Activated naive CD4-positive, alpha-beta T cell treated with anti-CD3 and anti-CD28 coated beads, Interleukin-2, amount 50 U/mL, for 72 hours (primary cell): ENCODE measurements around the gene SNAPC2. TPM values are rescaled to one million over a fixed set of nuclear protein-coding genes. Genes with fewer than 3 reads are reported as not detected.

Source experiments
- ATAC-seq, 2 donors: fragments of 150-1000 bp; cut with Tn5 transposase; 2 replicates each; pipeline ENCODE4 v1.10.0; 2021; ENCODE audit warnings: mild to moderate bottlenecking in 2 of 2, moderate library complexity in 2 of 2
- DNase-seq, 2 donors: peaks; one replicate each; pipeline ENCODE4 v3.0.0; 2021 to 2022; ENCODE audit warnings: low spot score in 2 of 2
- H3K27ac Mint-ChIP-seq, 2 donors: one replicate each; pipeline ENCODE4 v1.8.0; 2022; ENCODE audit warnings: mild to moderate bottlenecking in 2 of 2, mixed read lengths in 2 of 2
- H3K36me3 Mint-ChIP-seq, 2 donors: one replicate each; pipeline ENCODE4 v1.8.0; 2022; ENCODE audit warnings: mixed read lengths in 2 of 2
- H3K9me3 Mint-ChIP-seq, 2 donors: one replicate each; pipeline ENCODE4 v1.8.0; 2022; ENCODE audit warnings: mixed read lengths in 2 of 2
- total RNA-seq, 2 donors: library from RNA; stranded (reverse); gene quantifications; one replicate each; pipeline ENCODE4 v1.2.3, GENCODE V29; 2022

Gene SNAPC2, protein sequence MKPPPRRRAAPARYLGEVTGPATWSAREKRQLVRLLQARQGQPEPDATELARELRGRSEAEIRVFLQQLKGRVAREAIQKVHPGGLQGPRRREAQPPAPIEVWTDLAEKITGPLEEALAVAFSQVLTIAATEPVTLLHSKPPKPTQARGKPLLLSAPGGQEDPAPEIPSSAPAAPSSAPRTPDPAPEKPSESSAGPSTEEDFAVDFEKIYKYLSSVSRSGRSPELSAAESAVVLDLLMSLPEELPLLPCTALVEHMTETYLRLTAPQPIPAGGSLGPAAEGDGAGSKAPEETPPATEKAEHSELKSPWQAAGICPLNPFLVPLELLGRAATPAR
- total RNA-seq, result 10 to 100 TPM; 16.0 to 22.0 TPM

DNA sequence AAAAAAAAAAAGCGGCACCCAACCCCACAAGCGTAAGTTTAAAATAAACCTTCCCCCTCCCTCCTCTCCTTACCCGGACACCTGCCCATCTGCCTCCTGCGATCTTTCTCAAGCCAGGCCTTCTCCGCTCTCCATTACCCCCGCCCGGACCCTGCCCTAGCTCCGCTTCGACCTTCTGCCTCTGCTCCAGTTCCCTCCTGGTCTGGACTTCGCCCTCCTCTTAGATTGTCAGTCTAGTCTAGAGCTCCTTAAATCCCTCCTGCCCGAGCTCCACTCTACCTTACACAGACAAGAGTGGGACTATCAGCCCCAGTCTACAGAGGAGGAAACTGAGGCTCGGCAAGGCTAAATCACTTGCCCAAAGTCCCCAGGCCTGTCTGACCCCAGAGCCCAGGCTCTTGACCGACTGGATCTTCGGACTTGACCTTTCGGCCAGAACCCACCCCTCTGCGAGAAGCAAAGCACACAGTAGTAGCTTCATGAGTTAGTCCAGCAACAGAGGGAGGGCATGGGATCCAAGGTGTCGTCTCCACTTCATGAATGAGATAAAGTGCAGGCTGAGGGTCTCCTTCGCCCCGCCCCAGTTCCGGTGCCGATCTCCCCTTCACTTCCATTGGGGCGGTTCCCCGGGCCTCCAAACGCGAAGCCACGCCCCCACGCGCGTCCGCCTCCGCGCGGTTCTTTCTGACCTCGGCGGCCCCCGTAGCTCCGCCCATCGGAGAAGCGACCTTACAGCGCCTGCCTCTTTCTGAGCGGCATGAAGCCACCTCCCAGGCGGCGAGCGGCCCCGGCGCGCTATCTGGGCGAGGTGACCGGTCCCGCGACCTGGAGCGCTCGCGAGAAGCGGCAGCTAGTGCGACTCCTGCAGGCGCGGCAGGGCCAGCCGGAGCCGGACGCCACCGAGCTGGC, at the start of gene SNAPC2:
Gene SNAPC2, plus strand, starts transcription at position 729 of the 909 bp plus-strand sequence. Its CDS starts 29 bp downstream, at position 758.
- Mint-ChIP-seq H3K36me3 (peaks cover 0 to 4% of the 10 kb centered on the region in 2 donors), H3K9me3 (no peaks in the 10 kb centered on the region), H3K27ac (peak within 1 kb of the TSS; percentile 67 to 74)
- ATAC-seq (peak; percentile 72 to 76), DNase-seq (peak; percentile 96 to 98)

DNA sequence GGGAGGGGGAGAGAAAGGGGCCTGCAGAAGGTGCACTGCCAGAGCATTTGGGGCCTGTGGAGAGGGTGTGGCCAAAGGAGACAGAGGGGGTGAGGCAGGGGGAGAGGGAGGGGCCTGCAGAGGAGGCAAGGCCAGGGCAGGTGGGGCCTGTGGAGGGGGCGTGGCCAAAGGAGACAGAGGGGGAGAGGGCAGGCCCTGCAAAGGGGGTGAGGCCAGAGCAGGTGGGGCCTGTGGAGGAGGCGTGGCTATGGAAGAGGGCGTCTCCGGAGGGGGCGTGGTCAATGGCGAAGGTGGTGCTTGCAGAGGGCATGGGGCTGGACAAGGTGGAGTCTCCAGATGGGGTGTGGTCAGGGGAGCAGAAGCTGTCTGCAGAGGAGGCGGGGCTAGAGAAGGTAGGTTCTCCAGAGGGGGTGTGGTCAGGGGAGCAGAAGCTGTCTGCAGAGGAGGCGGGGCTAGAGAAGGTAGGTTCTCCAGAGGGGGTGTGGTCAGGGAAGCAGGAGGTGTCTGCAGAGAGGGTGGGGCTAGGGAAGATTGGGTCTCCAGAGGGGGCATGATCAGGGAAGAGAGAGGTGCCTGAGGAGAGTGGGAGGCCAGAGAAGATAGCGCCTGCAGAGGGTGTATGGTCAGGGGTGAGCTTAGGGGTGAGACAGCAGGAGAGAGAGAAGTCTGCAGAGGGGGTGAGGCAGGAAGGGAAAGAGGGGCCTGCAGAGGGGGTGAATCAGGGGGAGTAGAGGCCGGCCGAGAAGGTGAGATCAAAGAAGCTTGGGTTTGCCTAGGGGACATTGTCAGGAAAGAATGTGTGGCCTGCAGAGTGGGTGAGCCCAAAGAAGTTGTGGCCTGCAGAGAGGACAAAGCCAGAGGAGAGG, 49.3 kb upstream of the SNAPC2 start:
- Mint-ChIP-seq H3K9me3 (peaks cover 0 to 4% of the 10 kb centered on the region in 2 donors), H3K27ac (no peak overlapping the region), H3K36me3 (no peaks in the 10 kb centered on the region)
- ATAC-seq (peak; percentile 1 to 10), DNase-seq (peak in 1 of 2 donors; percentile 72)

DNA sequence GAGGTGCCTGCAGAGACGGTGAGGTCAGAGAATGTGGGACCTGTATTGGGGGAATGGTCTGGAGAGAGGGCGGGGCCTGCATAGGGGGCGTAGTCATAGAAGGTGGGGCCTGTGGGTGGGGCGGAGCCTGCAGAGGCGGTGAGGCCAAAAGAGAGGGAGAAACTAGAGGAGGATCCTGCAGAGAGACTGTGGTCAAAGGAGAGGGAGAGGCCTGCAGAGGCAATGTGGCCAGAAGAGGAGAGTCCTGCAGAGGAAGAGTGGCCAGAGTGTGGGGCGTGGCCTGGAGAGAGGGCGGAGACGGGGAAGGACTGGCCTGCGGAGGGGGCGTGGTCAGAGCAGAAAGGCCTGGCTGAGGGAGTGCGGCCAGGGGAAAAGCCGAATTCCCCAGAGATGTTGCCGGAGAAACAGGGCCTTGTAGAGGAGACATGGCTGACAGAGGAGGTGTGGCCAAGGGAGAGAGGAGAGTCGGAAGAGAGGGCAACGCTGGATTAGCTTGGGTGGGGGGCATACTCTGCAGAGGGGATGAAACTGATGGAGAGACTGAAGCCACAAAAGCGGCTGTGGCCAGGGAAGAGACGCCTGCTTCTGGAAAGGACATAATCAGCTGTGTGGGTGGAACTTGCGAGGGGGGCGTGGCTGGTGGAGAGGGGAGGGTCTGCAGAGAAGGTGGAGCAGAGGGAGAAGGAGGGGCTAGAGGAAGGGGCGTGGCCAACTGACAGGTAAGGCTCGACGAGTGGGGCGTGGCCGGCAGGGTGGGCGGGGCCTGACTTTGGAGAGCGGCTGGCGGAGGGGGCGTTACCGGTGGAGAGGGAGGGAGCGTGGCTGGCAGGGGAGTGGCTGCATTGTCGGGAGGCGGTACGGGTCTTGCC, 48.5 kb upstream of the SNAPC2 start:
- DNase-seq, result peak in 1 of 2 donors; percentile 94
- Mint-ChIP-seq H3K9me3 (peaks cover 0 to 4% of the 10 kb centered on the region in 2 donors), H3K27ac (no peak overlapping the region), H3K36me3 (no peaks in the 10 kb centered on the region)
- ATAC-seq, result peak; percentile 8 to 17

DNA sequence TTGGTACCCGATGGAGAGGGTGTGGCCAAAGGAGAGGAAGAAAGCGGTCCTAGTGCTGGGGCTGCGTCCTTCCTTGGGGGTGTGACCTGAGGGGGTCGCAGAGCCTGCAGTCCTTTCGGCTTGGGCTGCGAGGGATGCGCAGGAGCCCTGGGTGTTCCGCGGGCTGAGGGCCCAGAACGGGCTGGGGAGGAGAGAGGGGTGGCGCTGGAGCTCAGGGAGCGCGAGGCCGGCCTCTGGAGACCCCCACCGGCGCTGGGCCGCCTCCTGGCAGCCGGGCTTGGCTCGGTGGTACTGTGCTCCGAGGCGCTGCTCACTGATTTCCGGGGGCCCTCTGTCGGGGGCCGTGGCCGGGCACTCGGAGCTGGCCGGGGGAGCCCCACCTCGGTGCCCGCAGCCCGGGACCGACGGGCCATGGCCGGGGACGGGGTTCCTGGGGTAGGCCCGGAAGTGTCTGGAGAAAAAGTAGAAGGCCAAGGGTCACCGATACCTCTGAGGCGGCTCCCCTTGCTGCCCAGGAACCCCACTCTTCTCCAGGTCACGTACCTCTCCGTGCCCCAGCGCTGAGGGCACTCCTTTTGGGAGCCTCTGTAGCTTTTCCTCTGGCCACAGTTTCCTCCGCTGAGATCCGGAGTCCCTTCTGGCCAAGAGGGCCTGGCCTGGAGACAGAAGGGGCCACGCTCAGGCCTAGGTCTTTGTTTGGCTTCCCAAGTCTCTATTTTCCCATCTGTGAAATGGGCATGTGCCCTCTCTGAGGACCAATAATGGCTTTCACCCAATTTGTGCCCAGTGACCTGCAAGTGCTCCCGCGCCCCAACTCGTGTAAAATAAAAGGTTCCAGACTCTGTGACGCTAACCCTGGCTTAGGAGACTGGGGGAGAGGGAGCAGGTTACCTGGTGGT, 47.6 kb upstream of the SNAPC2 start:
- no peak for ATAC-seq
- Mint-ChIP-seq H3K27ac (no peak overlapping the region), H3K9me3 (peaks cover 0 to 4% of the 10 kb centered on the region in 2 donors), H3K36me3 (no peaks in the 10 kb centered on the region)
- no peak for DNase-seq

DNA sequence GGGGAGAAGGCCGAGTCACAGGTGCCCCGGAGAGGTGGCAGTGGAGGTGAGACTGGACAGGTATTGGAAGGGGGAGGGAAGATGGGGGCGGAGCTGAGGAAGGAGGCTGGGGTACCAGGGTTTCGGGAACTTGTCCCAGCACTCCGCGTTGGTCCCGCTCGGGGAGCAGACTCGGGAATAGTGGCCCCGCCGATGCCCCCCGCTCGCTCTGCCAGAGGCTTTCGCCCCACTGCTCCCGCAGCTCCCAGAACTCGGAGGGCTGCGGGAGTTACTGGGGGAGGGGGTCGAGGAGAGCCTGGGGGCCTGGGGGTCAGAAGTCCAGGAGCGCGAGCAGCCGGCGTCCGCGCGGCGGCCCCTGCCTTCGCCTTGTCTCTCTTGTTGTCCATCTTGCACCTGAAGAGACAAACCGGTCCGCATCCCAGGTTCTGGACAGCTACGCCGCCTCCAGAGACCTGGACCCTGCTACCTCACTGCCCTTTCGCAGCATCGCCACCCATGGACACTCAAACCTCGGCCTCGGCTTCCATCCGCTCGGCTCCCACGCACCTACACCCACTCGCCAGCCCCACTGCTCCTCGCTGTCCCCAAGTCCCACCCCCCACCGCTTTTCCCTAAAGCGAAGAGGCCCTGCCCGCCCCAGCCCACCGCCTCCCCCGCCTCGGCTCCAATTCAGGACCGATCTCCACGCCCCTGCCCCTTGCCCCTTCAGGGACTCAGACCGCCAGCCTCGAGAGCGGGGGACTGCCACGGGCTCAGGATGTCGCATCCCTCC, 46.6 kb upstream of the SNAPC2 start:
- Mint-ChIP-seq H3K27ac (no peak overlapping the region), H3K36me3 (no peaks in the 10 kb centered on the region), H3K9me3 (peaks cover 0 to 4% of the 10 kb centered on the region in 2 donors)
- ATAC-seq (no peak), DNase-seq (no peak)

DNA sequence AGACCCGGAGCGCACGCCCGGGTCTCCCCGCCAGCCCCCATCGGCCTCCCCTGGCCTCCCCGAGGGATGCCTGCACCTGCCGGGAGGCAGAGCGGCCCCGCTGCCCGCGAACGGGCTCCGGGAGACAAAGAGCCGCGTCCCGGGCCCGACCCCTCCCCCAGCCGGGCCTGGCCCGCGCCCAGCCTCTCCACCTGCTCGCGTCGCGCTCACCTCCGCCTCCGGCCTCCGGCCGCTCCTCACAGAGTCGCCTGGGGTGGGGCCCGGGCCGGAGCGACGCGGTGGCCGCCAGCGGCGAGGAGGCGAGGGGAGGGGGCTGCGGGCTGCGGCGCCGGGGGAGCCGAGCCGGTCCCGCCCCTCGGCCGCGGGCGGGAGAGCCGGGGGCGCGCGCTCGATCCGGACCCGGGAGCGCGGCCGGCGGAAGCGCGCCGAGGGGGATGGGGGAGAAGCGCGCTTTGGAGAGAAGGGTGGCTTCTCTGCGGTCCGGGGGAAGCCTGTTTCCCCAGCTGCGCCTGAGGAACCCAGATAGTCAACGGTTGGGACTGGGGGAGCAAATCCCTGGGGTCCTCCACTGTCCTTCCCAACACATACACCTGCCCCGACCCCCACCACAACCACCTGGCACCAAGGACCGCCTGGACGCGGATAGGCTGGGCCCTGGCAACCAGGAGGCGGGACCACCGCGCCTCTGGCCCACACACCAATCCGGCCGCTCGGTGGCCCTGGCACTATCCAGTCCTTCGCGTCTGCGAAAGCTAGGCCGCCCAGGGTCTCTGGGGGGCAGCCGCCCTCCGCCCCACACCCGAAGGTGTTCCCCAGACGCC, 45.9 kb upstream of the SNAPC2 start, which contains the start of gene PRR36:
Gene PRR36, minus strand, starts transcription at position 315 of the 821 bp plus-strand sequence. CDS start 701 bp downstream, outside the sequence.
- ATAC-seq (no peak), DNase-seq (no peak)
- Mint-ChIP-seq H3K9me3 (peaks cover 0 to 4% of the 10 kb centered on the region in 2 donors), H3K27ac (peak within 1 kb of the TSS in 1 of 2 donors; percentile 36), H3K36me3 (no peaks in the 10 kb centered on the region)

DNA sequence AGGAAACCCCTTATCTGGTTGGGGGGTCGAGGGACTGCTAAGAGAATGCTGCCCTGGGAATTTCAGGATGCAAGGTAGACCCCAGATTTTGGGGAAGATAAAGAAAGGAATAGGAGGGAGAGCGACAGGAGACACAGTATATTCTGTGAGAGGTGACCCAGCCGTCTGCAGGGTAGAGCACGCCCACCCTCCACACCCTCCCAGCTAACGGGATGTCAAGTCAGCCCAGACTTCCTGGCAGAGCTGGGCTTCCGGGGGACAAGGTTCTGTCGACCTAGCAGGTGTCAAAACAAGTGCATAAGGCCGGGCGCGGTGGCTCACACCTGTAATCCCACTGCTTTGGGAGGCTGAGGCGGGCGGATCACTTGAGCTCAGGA, 45.3 kb upstream of the SNAPC2 start:
- Mint-ChIP-seq H3K36me3 (no peaks in the 10 kb centered on the region), H3K9me3 (peaks cover 0 to 4% of the 10 kb centered on the region in 2 donors), H3K27ac (peak overlapping the region in 1 of 2 donors; percentile 36)
- ATAC-seq, result no peak
- no peak for DNase-seq

DNA sequence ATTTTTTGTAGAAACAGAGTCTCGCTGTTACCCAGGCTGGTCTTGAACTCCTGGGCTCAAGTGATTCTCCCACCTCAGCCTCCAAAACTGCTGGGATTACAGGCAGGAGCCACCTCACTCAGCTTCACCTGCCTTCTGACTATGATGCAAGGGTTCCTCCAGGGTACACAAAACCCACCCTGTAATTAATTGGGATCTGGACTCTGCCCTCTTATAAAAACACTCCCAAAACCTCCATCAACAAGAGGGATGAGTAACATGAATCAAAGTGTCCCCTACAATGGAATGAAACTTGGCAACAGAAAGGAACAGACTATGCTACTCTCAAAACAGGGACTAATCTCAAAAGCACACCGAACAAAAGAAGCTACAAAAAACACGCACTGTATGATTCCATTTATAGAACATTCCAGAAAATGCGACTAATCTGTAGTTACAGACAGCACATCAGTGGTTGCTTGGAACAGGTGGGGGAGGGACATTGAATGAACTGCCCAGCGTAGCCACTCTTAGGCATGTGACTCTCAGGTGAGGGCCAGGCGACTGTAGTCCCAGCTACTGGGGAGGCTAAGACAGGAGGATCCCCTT, 42.8 kb upstream of the SNAPC2 start:
- Mint-ChIP-seq H3K27ac (no peak overlapping the region), H3K9me3 (no peaks in the 10 kb centered on the region), H3K36me3 (no peaks in the 10 kb centered on the region)
- no peak for ATAC-seq
- no peak for DNase-seq

DNA sequence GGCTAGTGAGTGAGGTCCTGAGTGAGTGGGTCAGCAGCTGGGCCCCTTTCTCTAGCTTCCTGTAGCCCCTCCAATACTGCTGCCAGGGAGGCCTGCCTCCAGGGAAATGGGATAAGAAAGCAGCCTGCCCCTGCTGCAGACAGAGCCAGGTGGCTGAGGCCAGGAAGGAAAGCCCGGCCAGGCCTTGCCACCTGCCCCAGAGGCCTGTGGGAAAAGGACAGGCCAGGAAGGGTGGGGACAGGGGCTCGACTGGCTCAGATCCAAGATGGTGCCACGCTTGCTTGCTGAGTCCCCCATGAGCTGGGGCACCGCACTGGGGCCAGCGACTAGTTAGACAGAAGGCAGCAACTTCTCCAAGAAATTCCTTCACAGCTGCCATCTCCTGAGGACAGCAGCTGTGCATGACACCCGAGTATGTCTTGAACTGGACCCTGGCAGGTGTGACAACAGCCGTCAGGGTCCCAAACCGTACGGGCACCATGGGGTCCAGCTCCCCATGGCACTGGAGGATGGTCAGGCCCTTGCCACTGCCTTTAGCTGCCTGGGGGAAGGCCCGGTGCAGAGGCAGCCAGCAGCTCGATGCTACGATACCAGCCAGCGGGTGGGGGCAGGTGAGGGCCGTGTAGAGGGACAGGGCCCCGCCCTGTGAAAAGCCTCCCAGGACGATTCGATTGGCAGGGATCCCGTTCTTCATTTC, 40.9 kb upstream of the SNAPC2 start:
- Mint-ChIP-seq H3K36me3 (no peaks in the 10 kb centered on the region), H3K27ac (no peak overlapping the region), H3K9me3 (no peaks in the 10 kb centered on the region)
- ATAC-seq (peak; percentile 14 to 51), DNase-seq (no peak)

DNA sequence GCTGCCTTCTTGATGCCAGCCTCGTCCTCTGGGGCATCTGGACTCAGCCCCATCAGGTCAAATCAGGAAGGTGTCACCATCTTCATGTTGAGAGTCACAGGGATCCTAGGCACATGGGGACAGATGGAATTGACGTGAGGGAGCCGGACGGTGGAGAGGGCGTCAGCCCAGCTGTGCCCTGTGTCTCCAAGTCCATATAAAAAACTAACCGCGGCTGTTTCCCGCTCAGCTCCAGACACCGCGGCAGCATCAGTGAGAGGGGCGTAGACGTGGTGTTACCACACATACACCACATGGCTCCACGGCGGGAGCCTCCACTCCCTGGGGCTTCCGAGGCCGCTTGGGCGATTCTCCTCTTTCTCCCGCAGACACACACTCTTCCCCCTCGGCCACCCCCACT, 40.3 kb upstream of the SNAPC2 start:
- Mint-ChIP-seq H3K27ac (no peak overlapping the region), H3K36me3 (no peaks in the 10 kb centered on the region), H3K9me3 (no peaks in the 10 kb centered on the region)
- DNase-seq (no peak), ATAC-seq (peak; percentile 24 to 58)

DNA sequence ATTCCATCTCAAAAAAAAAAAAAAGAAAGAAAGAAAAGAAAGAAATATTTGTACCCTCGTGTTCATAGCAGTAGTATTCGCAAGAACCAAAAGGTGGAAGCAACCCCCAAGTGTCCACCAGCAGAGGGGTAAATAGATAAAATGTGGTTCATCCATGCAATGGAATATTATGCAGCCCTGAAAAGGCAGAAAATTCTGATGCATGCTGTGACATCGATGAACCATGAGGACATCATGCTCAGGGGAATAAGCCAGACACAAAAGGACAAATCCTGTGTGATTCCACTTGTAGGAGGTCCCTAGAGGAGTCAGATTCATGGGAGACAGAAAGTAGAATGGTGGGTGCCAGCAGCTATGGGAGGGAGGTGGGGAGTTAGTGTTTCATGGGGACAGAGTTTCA, 38.2 kb upstream of the SNAPC2 start:
- no peaks in the 10 kb centered on the region for H3K36me3 Mint-ChIP-seq
- DNase-seq, result no peak
- no peaks in the 10 kb centered on the region for H3K9me3 Mint-ChIP-seq
- no peak overlapping the region for H3K27ac Mint-ChIP-seq
- ATAC-seq, result no peak

DNA sequence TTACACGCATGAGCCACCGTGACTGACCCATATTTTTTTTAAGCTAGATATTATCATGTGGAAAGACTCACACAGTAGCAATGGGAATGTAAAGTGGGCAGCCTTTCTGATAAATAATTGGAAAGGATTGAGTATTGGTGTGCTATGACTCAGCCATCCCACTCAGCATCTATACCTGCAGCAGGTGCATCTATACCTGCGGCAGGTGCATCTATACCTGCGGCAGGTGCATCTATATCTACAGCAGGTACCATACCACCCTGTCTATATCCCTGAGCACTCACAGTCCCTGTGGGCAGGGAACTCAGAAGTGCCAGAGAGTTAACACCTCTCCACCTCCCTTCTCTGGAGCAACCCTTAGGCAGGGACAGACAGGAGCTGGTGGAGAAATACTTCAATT, 37.0 kb upstream of the SNAPC2 start:
- no peak for ATAC-seq

More for the DNA sequence above, 37.0 kb upstream of the SNAPC2 start:
- H3K36me3 Mint-ChIP-seq, result no peaks in the 10 kb centered on the region
- DNase-seq, result no peak
- no peaks in the 10 kb centered on the region for H3K9me3 Mint-ChIP-seq
- H3K27ac Mint-ChIP-seq, result no peak overlapping the region
